Measurements from ENCODE around the gene CFAP91.

CFAP91 gene

GRCh38 chr3:119746423-119746822, 43.6 kb downstream of the CFAP91 start:
- no peak for DNase-seq

- no peak for DNase-seq
Measured at GRCh38 chr3:119747357-119747756, 44.5 kb downstream of the CFAP91 start.

- no peak for DNase-seq
Measured at GRCh38 chr3:119748991-119749390, 46.2 kb downstream of the CFAP91 start.

- DNase-seq = no peak
Measured at GRCh38 chr3:119751423-119751822, 48.6 kb downstream of the CFAP91 start.
